ENCODE measurements around the gene NXPE3. TPM values are rescaled to one million over a fixed set of nuclear protein-coding genes. Genes with fewer than 3 reads are reported as not detected.

NXPE3 gene
- total RNA-seq, 1 experiment from 2014 or later, result 3.3 TPM

- no peak for DNase-seq (ENCODE audit: low spot score)
Measured at GRCh38 chr3:101802179-101802578, 23.2 kb downstream of the NXPE3 start.

DNA sequence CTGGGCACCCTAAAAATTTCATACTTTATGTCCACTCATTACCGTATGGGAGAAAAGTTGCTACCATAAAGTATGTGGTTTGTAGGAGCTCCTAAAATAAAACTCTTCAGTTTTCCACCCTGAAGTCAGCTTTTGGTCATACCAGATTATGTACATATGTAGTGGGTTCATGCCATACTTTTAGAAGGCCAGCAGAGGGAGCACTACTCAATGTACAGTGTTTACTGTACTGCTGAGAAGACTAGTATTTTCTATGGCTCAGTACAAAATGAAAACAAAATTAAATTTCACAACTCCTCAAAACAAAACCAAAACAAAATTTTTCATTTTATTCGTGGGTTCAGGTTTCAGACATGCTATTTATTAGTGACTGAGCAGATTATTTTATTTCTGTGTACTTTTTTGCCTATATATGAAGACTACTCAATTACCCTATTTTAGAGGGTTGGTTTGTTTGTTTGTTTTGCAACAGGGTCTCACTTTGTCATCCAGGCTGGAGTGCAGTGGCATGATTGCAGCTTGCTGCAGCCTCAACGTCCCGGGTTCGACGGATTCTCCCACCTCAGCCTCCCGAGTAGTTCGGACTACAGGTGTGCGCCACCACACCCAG is 24.3 kb downstream of the NXPE3 start:
- peak; percentile 95 for DNase-seq (ENCODE audit: low spot score)

DNA sequence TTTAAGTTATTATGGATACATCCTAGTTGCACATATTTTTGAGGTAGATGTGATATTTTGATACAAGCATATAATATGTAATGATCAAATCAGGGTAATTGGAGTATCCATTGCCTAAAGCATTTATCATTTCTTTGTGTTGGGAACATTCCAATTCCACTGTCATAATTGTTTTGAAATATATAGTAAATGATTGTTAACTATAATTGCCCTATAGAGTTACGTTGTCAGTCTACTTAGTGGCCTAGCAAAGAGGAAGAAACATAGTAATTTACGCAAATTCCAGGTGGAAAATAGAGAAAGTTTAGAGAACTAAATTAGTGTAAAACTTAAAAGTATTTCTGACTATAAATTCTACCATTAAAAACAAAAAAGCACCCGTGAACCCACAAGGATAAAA is 24.9 kb downstream of the NXPE3 start:
- DNase-seq (ENCODE audit: low spot score), result no peak

GRCh38 chr3:101806491-101806890 is 27.5 kb downstream of the NXPE3 start:
- no peak for DNase-seq (ENCODE audit: low spot score)

DNA sequence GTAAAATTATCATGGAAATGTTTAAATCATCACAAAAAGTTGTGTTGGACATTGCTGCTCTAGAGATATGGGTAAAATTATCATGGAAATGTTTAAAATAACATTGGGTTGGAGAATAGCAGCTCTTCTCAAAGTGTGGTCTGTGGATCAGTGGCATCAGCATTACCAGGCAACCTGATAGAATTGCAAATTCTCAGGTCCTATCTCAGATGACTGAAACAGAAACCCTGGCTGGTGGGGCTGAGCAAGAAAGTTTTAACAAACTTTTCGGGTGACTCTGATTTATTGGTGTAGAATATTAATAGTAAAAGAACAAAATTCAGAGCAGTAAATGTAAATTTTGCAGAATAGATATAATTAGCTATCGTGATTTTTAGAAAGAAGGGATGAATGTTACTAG is 28.9 kb downstream of the NXPE3 start:
- DNase-seq (ENCODE audit: low spot score), result no peak

DNA sequence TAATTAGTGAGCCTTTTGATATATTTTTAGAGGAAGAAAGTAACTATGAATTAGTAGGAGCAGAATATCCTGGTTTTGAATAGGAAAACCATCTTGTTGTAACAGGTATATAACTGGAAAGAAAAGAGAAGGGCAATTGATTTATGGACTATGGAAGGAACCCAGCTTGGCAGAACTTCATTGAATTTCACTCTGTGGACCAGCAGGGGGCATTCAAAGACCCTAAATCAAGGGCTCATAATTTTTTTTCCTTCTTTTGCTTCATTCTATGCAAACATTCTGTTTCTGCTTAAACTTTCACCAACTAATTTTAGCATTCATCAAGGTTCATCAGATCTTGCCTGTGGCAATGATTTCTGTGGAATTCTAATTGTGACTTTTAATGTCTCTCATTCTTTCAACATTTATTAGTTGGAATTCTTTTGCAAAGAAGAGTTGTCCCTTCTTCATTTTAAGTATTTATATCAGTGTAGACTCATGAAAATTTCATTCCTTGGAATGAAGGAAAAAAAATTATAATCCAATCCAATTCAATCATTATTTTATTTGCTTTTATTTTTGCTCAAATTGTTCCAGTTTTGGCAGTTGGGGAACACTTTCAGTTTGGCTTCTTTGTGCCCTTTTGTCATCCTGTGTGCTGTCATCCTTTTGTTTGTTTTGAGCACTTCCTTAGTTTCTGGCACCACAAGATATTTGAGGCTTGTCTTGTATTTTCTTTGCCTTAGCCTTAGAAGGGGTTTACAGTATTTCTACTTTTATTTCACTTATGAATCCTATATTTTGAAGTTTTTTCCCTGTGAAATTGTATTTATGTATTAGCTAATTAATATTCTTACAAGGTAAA is 30.4 kb downstream of the NXPE3 start:
- peak; percentile 77 for DNase-seq (ENCODE audit: low spot score)

- DNase-seq (ENCODE audit: low spot score), result no peak
Measured at GRCh38 chr3:101810022-101810418, 31.0 kb downstream of the NXPE3 start.

GRCh38 chr3:101811875-101812274 is 32.9 kb downstream of the NXPE3 start:
- DNase-seq (ENCODE audit: low spot score), result no peak

GRCh38 chr3:101812895-101813294 is 33.9 kb downstream of the NXPE3 start:
- DNase-seq (ENCODE audit: low spot score), result no peak

DNA sequence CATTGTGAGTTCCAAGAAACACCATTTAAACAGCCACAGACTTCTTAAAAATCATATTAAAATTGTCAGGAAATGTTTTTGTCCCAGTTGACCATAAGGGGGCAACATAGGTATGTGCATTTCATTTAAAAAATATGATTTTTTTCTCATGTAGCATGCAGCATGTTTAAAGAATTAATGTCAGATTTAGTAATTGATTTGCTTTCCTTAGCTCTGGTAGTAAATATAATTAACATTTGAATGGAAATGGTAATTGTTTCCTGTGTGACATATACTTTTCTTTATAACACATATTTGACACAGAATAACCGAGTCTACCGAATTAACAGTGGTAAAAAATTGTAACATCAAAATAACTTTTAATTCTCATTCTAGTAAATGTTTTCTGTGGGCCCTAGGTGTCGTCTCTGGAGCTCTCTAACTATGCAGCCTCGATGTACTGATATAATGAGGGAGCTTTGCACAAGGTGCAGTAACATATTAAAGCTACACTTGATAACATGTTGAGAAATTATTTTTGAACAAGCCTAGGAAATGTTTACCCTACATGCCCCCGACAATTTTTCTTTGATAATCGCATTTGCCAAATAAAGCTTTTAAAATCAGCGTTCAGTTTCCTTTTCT is 34.9 kb downstream of the NXPE3 start:
- DNase-seq (ENCODE audit: low spot score), result peak; percentile 94

GRCh38 chr3:101814835-101815234 is 35.8 kb downstream of the NXPE3 start:
- DNase-seq (ENCODE audit: low spot score), result peak; percentile 48

- DNase-seq (ENCODE audit: low spot score), result peak; percentile 19
Measured at GRCh38 chr3:101816215-101817149, 37.5 kb downstream of the NXPE3 start.

- no peak for DNase-seq (ENCODE audit: low spot score)
Measured at GRCh38 chr3:101817992-101818391, 39.0 kb downstream of the NXPE3 start.

- no peak for DNase-seq (ENCODE audit: low spot score)
Measured at GRCh38 chr3:101819649-101820206, 40.7 kb downstream of the NXPE3 start.

GRCh38 chr3:101821503-101821902 is 42.5 kb downstream of the NXPE3 start:
- no peak for DNase-seq (ENCODE audit: low spot score)

DNA sequence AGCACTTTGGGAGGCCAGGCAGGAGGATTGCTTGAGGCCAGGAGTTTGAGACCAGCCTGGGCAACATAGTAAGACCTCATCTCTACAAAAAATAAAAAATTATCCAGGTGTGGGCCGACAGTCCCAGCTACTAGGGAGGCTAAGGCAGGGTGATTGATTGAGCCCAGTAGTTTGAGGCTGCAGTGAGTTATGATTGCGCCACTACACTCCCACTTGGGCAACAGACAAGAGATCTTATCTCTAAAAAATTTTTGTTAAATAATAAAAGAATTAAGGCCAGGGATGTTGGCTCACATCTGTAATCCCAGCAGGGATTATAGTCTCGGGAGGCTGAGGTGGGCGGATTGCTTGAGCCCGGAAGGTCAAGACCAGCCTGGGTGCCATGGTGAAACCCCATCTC is 44.5 kb downstream of the NXPE3 start:
- DNase-seq (ENCODE audit: low spot score), result no peak

GRCh38 chr3:101824702-101825101 is 45.7 kb downstream of the NXPE3 start:
- no peak for DNase-seq (ENCODE audit: low spot score)

GRCh38 chr3:101825904-101826445 is 47.0 kb downstream of the NXPE3 start:
- DNase-seq (ENCODE audit: low spot score), result peak; percentile 32

DNA sequence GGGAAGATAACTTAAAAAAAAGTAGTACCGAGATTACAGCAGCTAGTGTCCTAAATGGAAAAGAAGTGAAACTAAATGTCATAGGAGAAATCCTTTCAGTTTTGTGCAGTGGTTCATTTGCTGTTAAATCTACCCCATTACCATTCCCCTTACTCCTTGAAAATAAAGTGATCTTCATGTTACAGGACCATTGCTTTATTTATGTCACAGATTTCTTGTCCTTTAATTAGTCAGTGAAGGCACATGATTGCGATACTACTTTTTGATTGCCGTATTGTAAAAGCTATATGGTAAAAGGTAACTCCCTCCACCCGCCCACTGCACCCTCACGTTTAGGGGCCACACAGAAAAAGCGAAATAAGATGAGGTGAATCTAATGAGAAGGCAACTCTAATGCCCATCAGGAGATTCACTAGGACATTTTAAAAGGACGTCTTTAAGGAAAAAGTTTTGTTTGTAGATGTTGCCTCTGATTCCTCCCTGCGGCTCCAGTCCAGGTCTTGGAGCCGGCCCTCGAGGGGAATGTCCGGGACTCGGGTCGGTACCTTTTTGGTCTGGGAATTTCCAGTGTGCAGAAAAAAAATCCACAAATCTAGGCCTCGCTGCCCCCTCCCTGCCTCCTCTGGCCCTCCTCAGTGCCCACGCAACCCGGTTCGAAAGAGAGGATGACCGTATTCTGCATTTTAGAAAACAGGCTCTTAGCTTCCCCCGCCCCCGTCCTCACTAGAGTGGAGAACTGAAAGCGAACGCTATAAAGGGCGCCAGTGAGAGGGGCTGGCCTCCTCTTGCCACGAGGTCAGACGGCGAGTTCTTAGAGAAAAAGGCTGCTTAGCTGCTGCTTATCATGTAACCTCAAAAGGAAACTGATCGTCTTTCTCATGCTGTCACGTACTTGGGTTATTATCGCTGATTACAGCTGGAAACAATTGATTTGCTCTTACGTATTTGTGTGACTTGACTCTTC is 48.5 kb downstream of the NXPE3 start:
- DNase-seq (ENCODE audit: low spot score), result peak; percentile 87

GRCh38 chr3:101828276-101828675 is 49.3 kb downstream of the NXPE3 start:
- DNase-seq (ENCODE audit: low spot score), result peak; percentile 42

Measured in HT-29 (cell line).